T-helper 17 cell (primary cell): Measurements from ENCODE around the gene ANO10. TPM values are rescaled to one million over a fixed set of nuclear protein-coding genes. Genes with fewer than 3 reads are reported as not detected.
"Not testable (repeated sequence)": the region's sequence is repeated elsewhere in the genome, so short reads cannot be mapped to it uniquely, and the experiment has no call there.

Experiments used
- ATAC-seq: fragments of 150-1000 bp; cut with Tn5 transposase; 2 replicates; pipeline ENCODE4 v1.10.0; 2021; ENCODE audit warnings: mild to moderate bottlenecking, moderate library complexity
- DNase-seq, 3 donors: peaks; one replicate each; pipeline versions ENCODE4 v3.0.0 to v3.0.0-alpha.2; 2020 to 2021
- H3K9me3 ChIP-seq: one replicate; pipeline ENCODE4 v1.7.0; 2013; ENCODE audit warnings: low read length, mild to moderate bottlenecking; ENCODE audit not compliant: control insufficient read depth, poor library complexity, severe bottlenecking
- H3K27ac Mint-ChIP-seq: one replicate; pipeline ENCODE4 v1.8.0; 2022; ENCODE audit warnings: mild to moderate bottlenecking, moderate library complexity, mixed read lengths
- H3K27me3 Mint-ChIP-seq: one replicate; pipeline ENCODE4 v1.8.0; 2022; ENCODE audit warnings: mixed read lengths
- H3K36me3 Mint-ChIP-seq: one replicate; pipeline ENCODE4 v1.8.0; 2022; ENCODE audit warnings: low read depth, mixed read lengths
- H3K4me1 Mint-ChIP-seq: one replicate; pipeline ENCODE4 v1.8.0; 2022; ENCODE audit warnings: mild to moderate bottlenecking, mixed read lengths
- H3K4me3 Mint-ChIP-seq: one replicate; pipeline ENCODE4 v1.8.0; 2022; ENCODE audit warnings: mild to moderate bottlenecking, moderate library complexity, mixed read lengths
- total RNA-seq, 4 donors: library from RNA in 2 of 4; stranded (reverse) in 2 of 4; gene quantifications; one replicate each; pipeline ENCODE4 v1.2.3 and lab custom pipeline; 2022 to 2026

Gene ANO10, protein sequence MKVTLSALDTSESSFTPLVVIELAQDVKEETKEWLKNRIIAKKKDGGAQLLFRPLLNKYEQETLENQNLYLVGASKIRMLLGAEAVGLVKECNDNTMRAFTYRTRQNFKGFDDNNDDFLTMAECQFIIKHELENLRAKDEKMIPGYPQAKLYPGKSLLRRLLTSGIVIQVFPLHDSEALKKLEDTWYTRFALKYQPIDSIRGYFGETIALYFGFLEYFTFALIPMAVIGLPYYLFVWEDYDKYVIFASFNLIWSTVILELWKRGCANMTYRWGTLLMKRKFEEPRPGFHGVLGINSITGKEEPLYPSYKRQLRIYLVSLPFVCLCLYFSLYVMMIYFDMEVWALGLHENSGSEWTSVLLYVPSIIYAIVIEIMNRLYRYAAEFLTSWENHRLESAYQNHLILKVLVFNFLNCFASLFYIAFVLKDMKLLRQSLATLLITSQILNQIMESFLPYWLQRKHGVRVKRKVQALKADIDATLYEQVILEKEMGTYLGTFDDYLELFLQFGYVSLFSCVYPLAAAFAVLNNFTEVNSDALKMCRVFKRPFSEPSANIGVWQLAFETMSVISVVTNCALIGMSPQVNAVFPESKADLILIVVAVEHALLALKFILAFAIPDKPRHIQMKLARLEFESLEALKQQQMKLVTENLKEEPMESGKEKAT
- total RNA-seq (10 to 100 TPM in 1 of 2 donors, 1 to 10 TPM in 1; 8.5 to 11.1 TPM), total RNA-seq (lab: John Stamatoyannopoulos, UW) (7.0 to 9.0 reads per million in 2 donors)

DNA sequence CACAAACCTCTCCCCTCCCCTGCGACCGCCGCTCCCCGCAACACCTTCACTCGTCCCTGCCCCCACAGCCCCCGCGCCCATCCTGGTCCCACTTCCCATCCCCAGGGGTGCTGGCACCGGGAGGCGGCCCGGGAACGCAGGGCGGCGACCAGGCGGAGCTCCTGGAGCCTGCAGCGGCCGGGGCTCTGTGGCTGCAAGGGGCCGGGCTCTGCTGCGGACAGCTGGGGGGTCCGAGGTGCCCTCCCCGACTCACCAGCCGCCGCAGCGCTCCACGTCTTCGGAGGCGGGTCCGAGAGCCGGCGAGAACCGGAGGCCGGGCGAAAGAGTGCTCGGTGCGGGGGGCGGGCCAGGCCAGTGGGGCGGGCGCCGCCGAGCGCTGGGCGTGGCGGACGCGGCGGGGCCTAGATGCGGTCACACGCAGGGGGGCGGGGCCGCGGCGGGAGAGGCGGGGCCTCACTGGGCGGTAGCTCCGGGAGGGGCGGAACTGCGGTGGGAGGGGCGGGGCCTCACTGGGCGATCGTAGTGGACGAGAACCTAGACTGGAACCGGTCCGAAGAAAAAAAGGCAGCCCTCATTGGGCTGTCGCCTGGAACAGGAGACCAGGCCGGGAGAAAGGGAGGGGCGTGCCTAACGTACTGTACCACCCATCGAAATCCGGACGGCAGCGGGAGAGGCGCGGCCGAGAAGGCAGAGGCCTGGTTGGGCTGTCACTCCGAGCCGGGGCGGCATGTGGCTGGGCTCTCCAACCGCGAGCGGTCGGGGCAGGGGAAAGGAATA lies at the start of gene ANO10:
TSS of gene ANO10 (minus strand) at position 356 of the 777 bp plus-strand sequence. CDS start 16,159 bp downstream, outside the sequence.
- no peaks in the 10 kb centered on the region for H3K9me3 ChIP-seq
- H3K36me3 Mint-ChIP-seq, result no peaks in the 10 kb centered on the region
- DNase-seq (peak; percentile 91 to 97 (median 93)), ATAC-seq (peak; percentile 96)
- no peaks in the 10 kb centered on the region for H3K27me3 Mint-ChIP-seq
- H3K4me1 Mint-ChIP-seq, result peaks cover 12% of the 10 kb centered on the region
- H3K27ac Mint-ChIP-seq, result peak within 1 kb of the TSS; percentile 84
- peak within 1 kb of the TSS; percentile 93 for H3K4me3 Mint-ChIP-seq

DNA sequence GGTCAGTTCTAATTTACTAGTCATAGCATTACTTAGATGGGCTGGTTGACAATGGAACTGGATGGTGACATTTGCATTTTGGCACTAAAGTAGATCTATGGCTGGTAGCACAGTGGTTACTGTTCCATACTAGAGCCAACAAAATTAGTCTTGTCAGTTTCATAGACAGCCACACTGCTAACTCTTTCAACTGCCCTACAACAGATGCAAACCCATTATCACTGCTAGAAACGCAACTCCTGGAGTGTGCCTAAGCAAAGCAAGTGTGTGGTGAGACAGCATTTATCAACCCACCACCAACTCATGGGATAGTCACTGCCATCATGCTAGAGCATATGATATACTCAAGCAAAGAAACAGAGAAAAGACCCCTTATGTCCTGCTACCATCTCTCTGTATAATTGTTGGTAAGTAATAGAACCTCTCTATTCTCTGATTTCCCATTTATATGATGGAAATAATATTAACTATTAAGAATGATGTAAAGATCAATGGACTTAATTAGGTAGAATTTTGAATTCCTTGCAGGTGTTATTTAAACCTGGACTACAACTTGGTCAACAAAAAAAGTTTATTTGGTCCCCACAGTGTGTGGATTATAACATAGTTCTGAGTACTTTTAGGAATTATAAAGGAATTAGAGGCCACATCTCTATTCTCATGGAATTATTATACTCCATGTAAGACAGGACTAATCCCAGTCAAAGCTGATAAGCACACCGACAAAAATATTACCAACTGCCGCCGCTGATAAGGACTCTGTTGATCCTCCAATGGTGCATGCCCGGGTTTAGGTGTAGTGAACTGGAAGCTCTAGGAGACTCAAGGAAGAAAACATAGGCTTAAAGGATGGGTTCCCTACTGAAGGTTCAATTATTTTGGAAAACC lies 49.1 kb upstream of the ANO10 start:
- Mint-ChIP-seq H3K36me3 (peaks cover 2% of the 10 kb centered on the region), H3K4me3 (no peak overlapping the region), H3K4me1 (no peaks in the 10 kb centered on the region), H3K27me3 (peaks cover 41% of the 10 kb centered on the region), H3K27ac (no peak overlapping the region)
- no peak for ATAC-seq
- DNase-seq, result no peak
- H3K9me3 ChIP-seq, result no peaks in the 10 kb centered on the region

DNA sequence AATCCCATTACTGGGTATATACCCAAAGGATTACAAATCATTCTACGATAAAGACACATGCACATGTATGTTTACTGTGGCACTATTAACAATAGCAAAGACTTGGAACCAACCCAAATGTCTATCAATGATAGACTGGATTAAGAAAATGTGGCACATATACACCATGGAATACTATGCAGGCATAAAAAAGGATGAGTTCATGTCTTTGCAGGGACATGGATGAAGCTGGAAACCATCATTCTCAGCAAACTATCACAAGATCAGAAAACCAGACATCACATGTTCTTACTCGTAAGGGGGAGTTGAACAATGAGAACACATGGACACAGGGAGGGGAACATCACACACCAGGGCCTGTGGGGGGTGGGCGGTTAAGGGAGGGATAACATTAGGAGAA lies 43.2 kb upstream of the ANO10 start:
- H3K4me1 Mint-ChIP-seq, ATAC-seq, H3K4me3 Mint-ChIP-seq, H3K36me3 Mint-ChIP-seq, DNase-seq, H3K9me3 ChIP-seq, H3K27ac Mint-ChIP-seq: not testable (repeated sequence)
- H3K27me3 Mint-ChIP-seq, result peaks cover 15% of the 10 kb centered on the region

DNA sequence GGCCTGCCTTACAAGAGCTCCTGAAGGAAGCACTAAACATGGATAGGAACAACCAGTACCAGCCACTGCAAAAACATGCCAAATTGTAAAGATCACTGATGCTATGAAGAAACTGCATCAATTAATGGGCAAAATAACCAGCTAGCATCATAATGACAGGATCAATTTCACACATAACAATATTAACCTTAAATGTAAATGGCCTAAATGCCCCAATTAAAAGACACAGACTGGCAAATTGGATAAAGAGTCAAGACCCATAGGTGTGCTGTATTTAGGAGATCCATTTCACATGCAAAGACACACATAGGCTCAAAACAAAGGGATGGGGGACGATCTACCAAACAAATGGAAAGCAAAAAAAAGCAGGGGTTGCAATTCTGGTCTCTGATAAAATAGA lies 39.6 kb upstream of the ANO10 start:
- ATAC-seq, H3K27me3 Mint-ChIP-seq, DNase-seq, H3K4me3 Mint-ChIP-seq, H3K4me1 Mint-ChIP-seq, H3K27ac Mint-ChIP-seq, H3K9me3 ChIP-seq, H3K36me3 Mint-ChIP-seq: not testable (repeated sequence)

DNA sequence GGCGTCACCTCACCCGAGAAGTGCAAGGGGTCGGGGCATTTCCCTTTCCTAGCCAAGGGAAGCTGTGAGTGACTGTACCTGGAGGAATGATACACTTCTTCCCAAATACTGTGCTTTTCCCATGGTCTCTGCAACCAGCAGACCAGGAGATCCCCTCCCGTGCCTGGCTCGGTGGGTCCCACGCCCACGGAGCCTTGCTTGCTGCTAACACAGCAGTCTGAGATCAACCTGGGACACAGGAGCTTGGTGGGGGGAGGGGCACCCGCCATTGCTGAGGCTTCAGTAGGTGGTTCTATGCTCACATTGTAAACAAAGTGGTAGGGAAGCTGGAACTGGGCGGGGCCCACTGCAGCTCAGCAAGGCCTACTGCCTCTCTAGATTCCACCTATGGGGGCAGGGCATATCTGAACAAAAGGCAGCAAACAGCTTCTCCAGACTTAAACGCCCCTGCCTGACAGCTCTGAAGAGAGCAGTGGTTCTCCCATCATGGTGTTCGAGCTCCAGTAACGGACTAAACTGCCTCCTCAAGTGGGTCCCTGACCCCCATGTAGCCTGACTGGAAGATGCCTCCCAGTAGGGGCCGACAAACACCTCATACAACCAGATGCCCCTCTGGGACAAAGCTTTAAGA lies 37.6 kb upstream of the ANO10 start:
- DNase-seq (no peak), ATAC-seq (no peak)
- H3K9me3 ChIP-seq, result no peaks in the 10 kb centered on the region
- Mint-ChIP-seq H3K4me3 (no peak overlapping the region), H3K27me3 (no peaks in the 10 kb centered on the region), H3K4me1 (no peaks in the 10 kb centered on the region), H3K27ac (no peak overlapping the region), H3K36me3 (no peaks in the 10 kb centered on the region)

DNA sequence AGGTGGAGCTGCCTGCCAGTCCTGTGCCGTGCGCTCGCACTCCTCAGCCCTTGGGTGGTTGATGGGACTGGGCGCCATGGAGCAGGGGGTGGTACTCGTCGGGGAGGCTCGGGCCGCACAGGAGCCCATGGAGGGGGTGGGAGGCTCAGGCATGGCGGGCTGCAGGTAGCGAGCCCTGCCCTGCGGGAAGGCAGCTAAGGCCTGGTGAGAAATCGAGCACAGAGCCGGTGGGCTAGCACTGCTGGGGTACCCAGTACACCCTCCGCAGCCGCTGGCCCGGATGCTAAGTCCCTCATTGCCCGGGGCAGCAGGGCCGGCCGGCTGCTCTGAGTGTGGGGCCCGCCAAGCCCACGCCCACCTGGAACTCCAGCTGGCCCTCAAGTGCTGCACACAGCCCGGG lies 34.6 kb upstream of the ANO10 start:
- H3K27ac Mint-ChIP-seq, ATAC-seq, DNase-seq, H3K36me3 Mint-ChIP-seq, H3K4me1 Mint-ChIP-seq, H3K27me3 Mint-ChIP-seq, H3K4me3 Mint-ChIP-seq, H3K9me3 ChIP-seq: not testable (repeated sequence)

DNA sequence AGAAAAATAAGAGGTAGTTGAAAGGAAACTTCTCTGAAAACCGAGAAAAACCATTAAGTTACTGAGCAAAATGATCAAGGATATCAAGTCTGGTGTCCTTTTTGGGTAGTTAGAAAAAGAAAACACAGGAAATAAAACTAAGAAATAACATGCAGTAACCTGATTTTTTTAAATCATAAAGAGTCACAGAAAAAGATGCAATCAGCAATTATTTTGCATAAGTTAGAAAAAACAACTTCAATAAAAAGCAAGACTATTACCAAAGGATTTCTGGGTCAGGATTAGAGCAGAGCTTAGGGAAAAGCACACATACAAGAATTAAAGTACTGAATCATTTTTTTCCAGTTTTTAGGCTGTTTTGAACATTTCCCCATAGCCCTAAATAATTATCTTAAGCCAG lies 28.5 kb upstream of the ANO10 start:
- no peak overlapping the region for H3K4me3 Mint-ChIP-seq
- no peaks in the 10 kb centered on the region for H3K36me3 Mint-ChIP-seq
- no peaks in the 10 kb centered on the region for H3K9me3 ChIP-seq
- H3K27ac Mint-ChIP-seq, result no peak overlapping the region
- ATAC-seq (no peak), DNase-seq (no peak)
- H3K27me3 Mint-ChIP-seq, result peaks cover 15% of the 10 kb centered on the region
- H3K4me1 Mint-ChIP-seq, result no peaks in the 10 kb centered on the region

DNA sequence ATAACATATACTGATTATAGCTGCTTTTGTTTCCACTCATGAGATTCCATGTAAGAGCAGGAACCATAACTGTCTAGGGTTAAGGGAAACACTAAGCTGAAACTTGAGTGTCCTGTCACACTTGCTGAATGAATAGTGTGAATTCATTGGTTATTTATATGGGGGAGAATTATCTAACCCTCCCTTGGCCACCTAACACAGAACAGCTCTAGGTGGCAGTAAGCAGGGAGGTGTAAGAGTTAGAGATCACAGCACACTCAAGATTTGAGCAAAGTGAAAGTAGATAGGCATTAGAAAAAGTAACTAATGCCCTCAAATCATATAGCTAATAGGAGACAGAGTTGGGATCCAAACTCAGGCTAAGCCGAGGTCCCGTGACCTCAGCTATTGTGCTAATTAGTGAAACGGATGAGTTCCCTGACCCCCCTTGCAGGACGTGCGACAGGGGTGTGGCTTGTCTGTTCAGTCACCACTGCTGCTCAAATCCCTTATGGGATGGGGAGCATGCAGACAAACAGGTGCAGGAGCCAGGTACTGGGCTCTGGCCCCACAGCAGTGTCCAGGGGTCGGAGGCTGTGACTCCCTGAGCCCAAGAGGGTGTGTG lies 27.7 kb upstream of the ANO10 start:
- no peak for DNase-seq
- no peaks in the 10 kb centered on the region for H3K9me3 ChIP-seq
- Mint-ChIP-seq H3K27ac (no peak overlapping the region), H3K27me3 (peaks cover 21% of the 10 kb centered on the region), H3K36me3 (no peaks in the 10 kb centered on the region), H3K4me1 (no peaks in the 10 kb centered on the region), H3K4me3 (no peak overlapping the region)
- no peak for ATAC-seq

DNA sequence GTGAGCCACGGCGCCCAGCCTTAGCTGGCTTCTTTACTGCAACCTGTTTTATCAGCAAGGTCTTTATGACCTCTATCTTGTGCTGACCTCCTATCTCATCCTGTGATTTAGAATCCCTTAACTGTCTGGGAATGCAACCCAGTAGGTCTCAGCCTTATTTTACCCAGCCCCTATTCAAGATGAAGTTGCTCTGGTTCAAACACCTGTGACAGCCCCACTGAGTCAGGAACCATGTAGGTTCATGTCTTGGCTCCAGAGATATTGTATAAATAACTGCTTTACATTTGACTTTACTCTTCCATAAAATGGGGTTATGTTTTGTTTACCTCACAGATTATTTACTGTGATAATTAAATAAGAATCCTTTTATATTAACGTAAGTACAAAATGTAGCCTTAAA lies 27.1 kb upstream of the ANO10 start:
- H3K9me3 ChIP-seq, result no peaks in the 10 kb centered on the region
- ATAC-seq (no peak), DNase-seq (no peak)
- Mint-ChIP-seq H3K27me3 (peaks cover 26% of the 10 kb centered on the region), H3K36me3 (no peaks in the 10 kb centered on the region), H3K4me1 (no peaks in the 10 kb centered on the region), H3K4me3 (no peak overlapping the region), H3K27ac (no peak overlapping the region)

DNA sequence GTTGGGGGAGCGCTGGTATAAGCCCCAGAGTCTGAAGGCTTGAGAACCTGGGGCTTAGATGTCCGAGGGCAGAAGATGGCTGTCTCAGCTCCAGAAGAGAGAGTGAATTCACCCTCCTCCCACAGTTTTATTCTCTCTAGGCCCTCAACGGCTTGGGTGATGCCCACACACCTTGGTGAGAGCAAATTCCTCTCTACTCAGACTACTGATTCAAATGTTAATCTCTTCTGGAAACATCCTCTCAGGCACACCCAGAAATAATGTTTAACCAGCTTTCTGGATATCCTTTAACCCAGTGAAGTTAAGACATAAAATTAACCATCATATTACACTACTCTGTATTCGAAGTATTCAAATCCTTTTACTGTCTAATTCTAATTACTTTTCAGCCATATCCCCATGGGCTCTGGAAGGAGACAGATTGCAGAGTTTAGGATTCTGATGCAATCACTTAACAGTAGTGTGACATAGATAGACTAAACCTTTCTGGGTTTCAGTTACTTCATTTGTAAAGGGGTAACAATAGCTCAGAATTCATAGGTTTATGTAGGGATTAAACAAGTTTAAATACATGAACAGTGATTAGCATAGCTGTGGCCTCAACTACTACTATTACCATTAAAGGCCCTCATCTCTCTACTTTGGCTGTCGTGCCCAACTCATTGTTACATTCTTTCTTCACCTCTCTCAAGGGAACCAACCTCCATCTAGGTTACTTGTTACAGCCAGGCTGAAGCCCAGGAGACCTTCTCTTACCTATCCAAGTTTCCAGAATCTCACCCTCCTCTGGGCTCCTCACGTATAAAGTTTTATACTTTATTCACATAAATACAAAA lies 25.7 kb upstream of the ANO10 start:
- H3K27ac Mint-ChIP-seq, result no peak overlapping the region
- no peak overlapping the region for H3K4me3 Mint-ChIP-seq
- H3K36me3 Mint-ChIP-seq, result no peaks in the 10 kb centered on the region
- DNase-seq, result no peak
- ATAC-seq, result no peak
- peaks cover 28% of the 10 kb centered on the region for H3K27me3 Mint-ChIP-seq
- no peaks in the 10 kb centered on the region for H3K9me3 ChIP-seq
- H3K4me1 Mint-ChIP-seq, result no peaks in the 10 kb centered on the region

DNA sequence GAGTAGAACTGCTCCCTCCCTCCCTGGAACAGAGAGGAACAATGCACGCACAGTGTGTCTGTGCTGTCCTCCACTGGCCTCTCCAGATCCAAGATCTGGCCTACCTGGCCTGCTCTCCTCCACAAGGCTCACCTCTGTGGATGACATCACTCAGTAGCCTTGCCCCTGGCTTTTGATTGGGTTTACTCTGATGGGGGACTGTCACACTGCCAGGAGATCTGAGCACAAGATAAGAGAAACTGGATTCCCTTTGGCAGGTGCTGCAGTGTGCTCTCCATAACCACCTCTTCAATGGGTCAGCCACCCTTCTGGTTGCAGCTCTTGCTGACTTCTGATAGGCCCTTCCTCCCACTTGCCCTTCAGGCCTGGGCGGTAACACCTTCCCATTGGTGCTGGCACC lies 22.6 kb upstream of the ANO10 start:
- Mint-ChIP-seq H3K4me3 (no peak overlapping the region), H3K27ac (no peak overlapping the region)
- H3K9me3 ChIP-seq, result no peaks in the 10 kb centered on the region

More for the DNA sequence above, 22.6 kb upstream of the ANO10 start:
- no peaks in the 10 kb centered on the region for H3K4me1 Mint-ChIP-seq
- DNase-seq, result no peak
- no peaks in the 10 kb centered on the region for H3K36me3 Mint-ChIP-seq
- H3K27me3 Mint-ChIP-seq, result peaks cover 19% of the 10 kb centered on the region
- no peak for ATAC-seq
